IMR-90 (cell line): ENCODE data around the gene PRAMEF9. TPM values are rescaled to one million over a fixed set of nuclear protein-coding genes. Genes with fewer than 3 reads are reported as not detected.
"Not testable (repeated sequence)": the region's sequence is repeated elsewhere in the genome, so short reads cannot be mapped to it uniquely, and the experiment has no call there.

Source experiments
- ATAC-seq: fragments of 200-7000 bp; cut with Tn5 transposase; 2 replicates; pipeline ENCODE4 v1.9.1; 2020; ENCODE audit warnings: low read depth, mild to moderate bottlenecking, moderate library complexity
- BruUV-seq: library from RNA; stranded (reverse); fragments of 400-500 nt; replicated peaks from 2 replicates; lab custom pipeline; 2021; lab: Mats Ljungman, UMichigan
- CTCF ChIA-PET: fragments of 300-600 bp; formaldehyde crosslinking; extraction: SDS; loops from one replicate; lab custom pipeline; 2021; ENCODE audit warnings: antibody characterized with exemption; lab: Yijun Ruan, JAX
- POLR2A ChIA-PET: fragments of 300-600 bp; sonication (Branson Sonifier 250); formaldehyde crosslinking; loops from one replicate; lab custom pipeline; 2022; ENCODE audit warnings: antibody characterized with exemption; ENCODE audit not compliant: unreplicated experiment; lab: Charles Lee
- DNase-seq: peaks from one replicate; pipeline ENCODE4 v3.0.0; 2013
- H2AFZ ChIP-seq: replicated peaks from 2 replicates; pipeline ENCODE3; 2013; ENCODE audit warnings: low read length, mild to moderate bottlenecking; ENCODE audit not compliant: poor library complexity
- H2AK5ac ChIP-seq: 2 replicates; pipeline ENCODE4 v1.6.1; 2013; ENCODE audit warnings: low read depth, low read length, inconsistent platforms
- H2AK9ac ChIP-seq: replicated peaks from 2 replicates; pipeline ENCODE3; 2013; ENCODE audit warnings: mild to moderate bottlenecking, low read depth, low read length, moderate library complexity; ENCODE audit not compliant: poor library complexity
- H2BK120ac ChIP-seq: 2 replicates; pipeline ENCODE4 v1.6.1; 2013; ENCODE audit warnings: low read depth, low read length, inconsistent platforms
- H2BK15ac ChIP-seq: 3 replicates; pipeline ENCODE4 v1.6.1; 2013; ENCODE audit warnings: low read depth, low read length, inconsistent platforms
- H2BK20ac ChIP-seq: 2 replicates; pipeline ENCODE4 v1.6.1; 2013; ENCODE audit warnings: low read depth, mild to moderate bottlenecking, inconsistent platforms, low read length, moderate library complexity
- H2BK5ac ChIP-seq: 2 replicates; pipeline ENCODE4 v1.6.1; 2013; ENCODE audit warnings: mild to moderate bottlenecking, low read depth, low read length, inconsistent platforms; ENCODE audit not compliant: poor library complexity, severe bottlenecking
- H3K14ac ChIP-seq: replicated peaks from 2 replicates; pipeline ENCODE4 v1.6.1; 2013; ENCODE audit warnings: low read depth, low read length, inconsistent platforms
- H3K18ac ChIP-seq: 2 replicates; pipeline ENCODE4 v1.6.1; 2013; ENCODE audit warnings: low read depth, low read length, control low read depth
- H3K23ac ChIP-seq: 2 replicates; pipeline ENCODE4 v1.6.1; 2013; ENCODE audit warnings: low read depth, low read length, inconsistent platforms
- H3K27ac ChIP-seq: 2 replicates; pipeline ENCODE4 v1.5.1; 2013; ENCODE audit warnings: mild to moderate bottlenecking, control low read depth, low read length; ENCODE audit not compliant: insufficient read depth
- H3K27me3 ChIP-seq: 2 replicates; pipeline ENCODE4 v1.6.1; 2013; ENCODE audit warnings: low read length; ENCODE audit not compliant: control insufficient read depth, insufficient read depth
- H3K36me3 ChIP-seq: 2 replicates; pipeline ENCODE4 v1.6.1; 2013; ENCODE audit warnings: low read length, mixed read lengths; ENCODE audit not compliant: control insufficient read depth, insufficient read depth
- H3K4ac ChIP-seq: 2 replicates; pipeline ENCODE4 v1.6.1; 2013; ENCODE audit warnings: low read depth, low read length, inconsistent platforms
- H3K4me1 ChIP-seq: 2 replicates; pipeline ENCODE4 v1.6.1; 2013; ENCODE audit warnings: low read length, mixed read lengths; ENCODE audit not compliant: control insufficient read depth, insufficient read depth
- H3K4me2 ChIP-seq: 2 replicates; pipeline ENCODE4 v1.6.1; 2013; ENCODE audit warnings: low read depth, mild to moderate bottlenecking, control low read depth, low read length, moderate library complexity
- H3K4me3 ChIP-seq: 2 replicates; pipeline ENCODE4 v1.5.1; 2013; ENCODE audit warnings: low read depth, mild to moderate bottlenecking, control low read depth, low read length, moderate library complexity; ENCODE audit not compliant: insufficient read depth
- H3K56ac ChIP-seq: 2 replicates; pipeline ENCODE4 v1.6.1; 2013; ENCODE audit warnings: low read length, inconsistent platforms; ENCODE audit not compliant: insufficient read depth; ENCODE audit errors: extremely low read depth
- H3K79me1 ChIP-seq, 2 experiments: 2 replicates each; pipeline ENCODE4 v1.6.1; 2013; ENCODE audit warnings: low read length in 2 of 2, inconsistent platforms in 1 of 2, low read depth in 1 of 2
- H3K9ac ChIP-seq: 2 replicates; pipeline ENCODE4 v1.6.1; 2013; ENCODE audit warnings: low read depth, low read length, control low read depth
- H3K9me1 ChIP-seq: 2 replicates; pipeline ENCODE4 v1.6.1; 2013; ENCODE audit warnings: low read length, inconsistent platforms; ENCODE audit not compliant: insufficient read depth
- H3K9me3 ChIP-seq: 2 replicates; pipeline ENCODE4 v1.6.1; 2013; ENCODE audit warnings: low read length; ENCODE audit not compliant: control insufficient read depth, insufficient read depth
- H4K20me1 ChIP-seq: 2 replicates; pipeline ENCODE4 v1.6.1; 2013; ENCODE audit warnings: low read length, inconsistent platforms; ENCODE audit not compliant: insufficient read depth
- H4K5ac ChIP-seq: 2 replicates; pipeline ENCODE4 v1.6.1; 2013; ENCODE audit warnings: mild to moderate bottlenecking, low read depth, low read length, control low read depth
- H4K8ac ChIP-seq, 2 experiments: 2 replicates each; pipeline ENCODE4 v1.6.1; 2013; ENCODE audit warnings: low read depth in 2 of 2, low read length in 2 of 2, control low read depth in 1 of 2, inconsistent platforms in 1 of 2
- H4K91ac ChIP-seq: 2 replicates; pipeline ENCODE4 v1.6.1; 2013; ENCODE audit warnings: low read depth, low read length, inconsistent platforms; ENCODE audit not compliant: insufficient read depth
- BHLHE40 ChIP-seq: fragments of 150-350 bp; IDR thresholded peaks from 2 replicates; pipeline ENCODE4 v1.6.1; 2016; ENCODE audit warnings: mild to moderate bottlenecking, low read depth, low read length
- CEBPB ChIP-seq: IDR thresholded peaks from 2 replicates; pipeline ENCODE4 v1.6.1; 2012; ENCODE audit warnings: low read depth, low read length, improper control_type of control experiment
- CHD1 ChIP-seq: IDR thresholded peaks from 2 replicates; pipeline ENCODE4 v1.6.1; 2012; ENCODE audit warnings: low read depth, low read length, improper control_type of control experiment
- NFE2L2 ChIP-seq: fragments of 150-350 bp; IDR thresholded peaks from 2 replicates; pipeline ENCODE4 v1.6.1; 2016; ENCODE audit warnings: low read depth, mild to moderate bottlenecking, low read length
- POLR2A ChIP-seq: IDR thresholded peaks from 2 replicates; pipeline ENCODE4 v1.6.1; 2012; ENCODE audit warnings: mild to moderate bottlenecking, low read depth, low read length
- RAD21 ChIP-seq: IDR thresholded peaks from 2 replicates; pipeline ENCODE4 v1.6.1; 2012; ENCODE audit warnings: low read length, improper control_type of control experiment
- RCOR1 ChIP-seq: IDR thresholded peaks from 2 replicates; pipeline ENCODE4 v1.6.1; 2012; ENCODE audit warnings: mild to moderate bottlenecking, low read length, improper control_type of control experiment; ENCODE audit not compliant: insufficient replicate concordance
- WGBS, 2 experiments: methylation state at CpG; one replicate each; pipeline versions ENCODE4 v1.1.5 to v1.1.7; 2013; ENCODE audit warnings: missing lambda C conversion rate in 2 of 2; ENCODE audit not compliant: insufficient read length in 1 of 2; ENCODE audit errors: extremely low coverage in 2 of 2; 5-methylcytosine and 5-hydroxymethylcytosine counted together
- dilution Hi-C: fragments of 300-500 bp; cut with HindIII; formaldehyde crosslinking; loops from one replicate; pipeline ENCODE4 v1.14.3; 2018; ENCODE audit warnings: low sequenced_read_pairs; ENCODE audit not compliant: unreplicated experiment
- in situ Hi-C: fragments of 300-500 bp; cut with MboI; formaldehyde crosslinking; loops from 3 replicates; pipeline ENCODE4 v1.14.3; 2019; ENCODE audit warnings: low sequenced_read_pairs, inconsistent platforms, mixed read lengths
- intact Hi-C: fragments of 100-400 bp; cut with micrococcal nuclease; formaldehyde crosslinking; loops from 2 replicates; pipeline ENCODE4 v1.10.0; 2022
- polyA plus RNA-seq, 3 experiments: library from polyadenylated mRNA; depleted of rRNA; stranded (reverse); fragments of >200 nt; gene quantifications; 2 replicates each; pipeline ENCODE4 v1.2.3, GENCODE V29; 2012; ENCODE audit warnings: low replicate concordance in 1 of 3
- total RNA-seq: library from RNA; depleted of rRNA; stranded (reverse); fragments of >200 nt; gene quantifications from 2 replicates; pipeline ENCODE4 v1.2.3, GENCODE V29; 2012

The PRAMEF9 gene
- total and polyA plus RNA-seq, 2 of the 4 experiments (the other 2 are of a cell fraction): not detected

DNA sequence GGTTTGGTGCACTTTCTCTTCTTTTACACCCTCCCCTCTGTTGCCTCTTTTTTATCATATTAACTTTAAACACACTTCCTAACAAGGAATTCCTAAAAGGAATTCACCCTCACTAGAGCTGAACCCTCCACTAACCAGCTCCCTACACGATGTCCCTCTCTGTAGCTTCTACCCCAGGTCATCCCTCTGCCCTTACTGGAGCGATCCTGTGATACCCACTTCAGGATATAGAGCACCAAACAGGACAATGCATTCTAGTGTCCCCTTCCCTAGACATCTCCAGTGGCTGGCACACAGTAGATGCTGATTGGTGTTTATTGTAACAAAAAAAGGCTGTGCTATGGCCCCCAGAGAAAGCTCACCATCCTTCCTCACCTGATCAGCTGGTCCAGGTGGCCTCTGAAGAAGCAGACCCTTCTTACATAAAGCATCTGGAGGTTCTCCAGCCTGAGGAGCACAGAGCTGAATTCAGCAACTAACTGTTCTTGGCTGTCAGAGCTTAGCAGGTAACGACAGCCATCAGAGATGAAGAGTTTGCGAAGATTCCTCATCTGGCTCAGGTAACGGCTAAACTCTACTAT, 52.9 kb downstream of the PRAMEF9 start:
- Histone ChIP-seq H3K9me1 (no peaks in the 10 kb centered on the region), H2AK5ac (no peak overlapping the region), H3K18ac (no peak overlapping the region), H4K8ac (no peak overlapping the region), H3K79me1 (no peaks in the 10 kb centered on the region), H4K20me1 (no peaks in the 10 kb centered on the region), H2BK20ac (no peak overlapping the region), H2BK15ac (no peak overlapping the region), H3K4me2 (no peak overlapping the region), H2AK9ac (no peak overlapping the region), H3K56ac (no peak overlapping the region), H3K9ac (no peak overlapping the region), H2AFZ (no peak overlapping the region), H2BK5ac (no peak overlapping the region), H3K14ac (no peak overlapping the region), H3K27ac (no peak overlapping the region), H3K4me1 (no peaks in the 10 kb centered on the region), H3K4me3 (no peak overlapping the region), H3K27me3 (no peaks in the 10 kb centered on the region), H4K5ac (no peak overlapping the region), H2BK120ac (no peak overlapping the region), H3K36me3 (no peaks in the 10 kb centered on the region), H3K9me3 (peaks cover 9% of the 10 kb centered on the region; the same call in 1 of the 2 replicates), H4K91ac (no peak overlapping the region), H3K4ac (no peak overlapping the region), H3K23ac (no peak overlapping the region)
- no TSS peak for BruUV-seq
- DNase-seq (no peak), ATAC-seq (no peak)
- CTCF ChIA-PET: no interaction called here
- TF ChIP-seq RCOR1: no peak
- TF ChIP-seq POLR2A: no peak
- TF ChIP-seq NFE2L2: no peak
- no peak for TF ChIP-seq BHLHE40
- no peak for TF ChIP-seq CHD1
- TF ChIP-seq RAD21: no peak
- TF ChIP-seq CEBPB: no peak
- no CpG with 5 or more reads among the region's 5 CpGs for WGBS, 2 experiments
- in situ Hi-C loops: no loop called here
- intact Hi-C loops: no loop called here
- dilution Hi-C loops: no loop called here
- POLR2A ChIA-PET: no interaction called here

DNA sequence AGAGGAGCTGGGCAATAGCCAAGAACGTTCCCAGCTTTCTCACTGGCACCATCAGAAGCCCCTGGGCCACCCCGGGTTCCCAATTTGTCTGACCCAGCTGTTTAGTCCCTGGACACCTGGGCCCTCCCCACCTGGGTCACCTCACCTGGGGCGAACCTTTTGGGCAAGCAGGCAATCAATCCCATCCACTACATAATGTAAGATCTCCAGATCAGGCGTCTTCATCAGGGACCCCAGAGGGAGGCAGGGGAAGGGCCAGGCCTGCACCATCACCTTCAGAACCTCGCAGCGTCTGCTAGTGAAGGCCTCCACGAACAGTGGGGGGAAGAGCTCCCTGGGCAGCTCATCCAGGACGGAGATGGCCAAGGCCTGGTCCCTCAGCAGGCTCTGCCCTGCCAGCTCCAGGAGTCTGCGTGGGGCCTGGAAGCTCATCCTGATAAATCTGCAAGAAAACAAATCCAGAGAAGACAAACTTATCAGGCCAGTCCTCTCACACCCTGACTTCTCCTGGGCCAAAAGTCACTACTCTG, 54.1 kb downstream of the PRAMEF9 start, which contains the start of gene PRAMEF18:
TSS of gene PRAMEF18 (minus strand) at position 480 of the 530 bp plus-strand sequence. CDS start at position 432, 48 bp downstream.
- H3K36me3 ChIP-seq, dilution Hi-C loops, BruUV-seq, H4K91ac ChIP-seq, H2BK5ac ChIP-seq, H2BK120ac ChIP-seq, H3K9me1 ChIP-seq, H2AK9ac ChIP-seq, DNase-seq, H3K14ac ChIP-seq, H3K4me3 ChIP-seq, H3K27ac ChIP-seq, H3K23ac ChIP-seq, in situ Hi-C loops, H2AFZ ChIP-seq, H3K27me3 ChIP-seq, CTCF ChIA-PET, H3K79me1 ChIP-seq, H3K4me2 ChIP-seq, H3K18ac ChIP-seq, POLR2A ChIA-PET, H3K9ac ChIP-seq, H4K8ac ChIP-seq, H4K5ac ChIP-seq, H3K56ac ChIP-seq, H2AK5ac ChIP-seq, ATAC-seq, H3K4ac ChIP-seq, intact Hi-C loops, H3K4me1 ChIP-seq, H2BK20ac ChIP-seq, H2BK15ac ChIP-seq, H4K20me1 ChIP-seq: not testable (repeated sequence)
- H3K9me3 ChIP-seq: peaks cover 12% of the 10 kb centered on the region; the same call in 1 of the 2 replicates
- WGBS, 2 experiments: 20% methylated on average over 1 of the region's 9 CpGs; no CpG with 5 or more reads in 1 of the 2 experiments
